IPS-18c (cell line): ENCODE measurements around the gene PLXNB2.

Experiments used
- H3K4me3 ChIP-seq: 2 replicates; pipeline ENCODE4 v1.7.0; 2013; ENCODE audit warnings: low read depth, mild to moderate bottlenecking, low read length, moderate library complexity; ENCODE audit not compliant: insufficient read depth
- H3K9me3 ChIP-seq: one replicate; pipeline ENCODE4 v1.6.1; 2013; ENCODE audit warnings: mild to moderate bottlenecking, low read length, moderate library complexity; ENCODE audit not compliant: control insufficient read depth, insufficient read depth

Gene PLXNB2

GRCh38 chr22:50264104-50264745 is 43.2 kb downstream of the PLXNB2 start:
- no peak overlapping the region for H3K4me3 ChIP-seq
- no peaks in the 10 kb centered on the region for H3K9me3 ChIP-seq

DNA sequence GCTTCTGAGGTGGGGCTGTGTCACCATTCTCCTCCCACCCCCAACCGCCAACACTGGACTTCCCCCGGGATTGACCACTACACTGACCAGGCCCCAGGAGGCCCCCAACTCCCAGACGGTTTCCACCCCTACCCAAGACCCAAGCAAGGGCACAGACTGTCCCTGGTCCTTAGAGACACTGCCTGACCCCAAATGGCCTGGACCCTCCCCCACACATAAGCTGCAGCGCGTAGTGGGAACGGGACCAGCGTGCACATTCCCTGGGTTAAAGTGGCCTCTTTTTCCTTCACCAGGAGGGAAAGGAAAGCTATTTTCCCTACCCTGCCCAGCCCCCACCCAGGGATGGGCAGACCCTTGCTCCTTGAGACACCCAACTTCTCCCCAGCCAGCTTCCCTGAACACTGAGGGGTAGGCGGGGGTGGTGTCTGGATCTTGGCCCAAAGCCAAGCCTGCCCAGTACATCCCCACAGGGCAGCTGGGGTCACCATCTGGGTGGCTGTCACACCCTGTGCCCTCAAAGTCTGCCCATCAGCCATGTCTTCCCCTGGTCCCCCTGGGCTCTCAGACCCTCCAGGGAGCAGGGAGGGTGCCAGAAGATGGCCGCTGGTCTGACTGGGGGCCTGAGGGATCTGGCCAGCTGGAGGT is 44.4 kb downstream of the PLXNB2 start:
- no peaks in the 10 kb centered on the region for H3K9me3 ChIP-seq
- no peak overlapping the region for H3K4me3 ChIP-seq

- Histone ChIP-seq H3K4me3 (no peak overlapping the region), H3K9me3 (no peaks in the 10 kb centered on the region)
These were observed 45.0 kb downstream of the PLXNB2 start for GRCh38 chr22:50262460-50262911.

- Histone ChIP-seq H3K4me3 (peak within 1 kb of the TSS; percentile 55), H3K9me3 (no peaks in the 10 kb centered on the region)
These were observed 45.6 kb downstream of the PLXNB2 start, which contains the start of gene MAPK12 for GRCh38 chr22:50261615-50262459. Gene MAPK12 (minus strand): TSS chr22:50261683. CDS start chr22:50261509, 174 bp downstream.

DNA sequence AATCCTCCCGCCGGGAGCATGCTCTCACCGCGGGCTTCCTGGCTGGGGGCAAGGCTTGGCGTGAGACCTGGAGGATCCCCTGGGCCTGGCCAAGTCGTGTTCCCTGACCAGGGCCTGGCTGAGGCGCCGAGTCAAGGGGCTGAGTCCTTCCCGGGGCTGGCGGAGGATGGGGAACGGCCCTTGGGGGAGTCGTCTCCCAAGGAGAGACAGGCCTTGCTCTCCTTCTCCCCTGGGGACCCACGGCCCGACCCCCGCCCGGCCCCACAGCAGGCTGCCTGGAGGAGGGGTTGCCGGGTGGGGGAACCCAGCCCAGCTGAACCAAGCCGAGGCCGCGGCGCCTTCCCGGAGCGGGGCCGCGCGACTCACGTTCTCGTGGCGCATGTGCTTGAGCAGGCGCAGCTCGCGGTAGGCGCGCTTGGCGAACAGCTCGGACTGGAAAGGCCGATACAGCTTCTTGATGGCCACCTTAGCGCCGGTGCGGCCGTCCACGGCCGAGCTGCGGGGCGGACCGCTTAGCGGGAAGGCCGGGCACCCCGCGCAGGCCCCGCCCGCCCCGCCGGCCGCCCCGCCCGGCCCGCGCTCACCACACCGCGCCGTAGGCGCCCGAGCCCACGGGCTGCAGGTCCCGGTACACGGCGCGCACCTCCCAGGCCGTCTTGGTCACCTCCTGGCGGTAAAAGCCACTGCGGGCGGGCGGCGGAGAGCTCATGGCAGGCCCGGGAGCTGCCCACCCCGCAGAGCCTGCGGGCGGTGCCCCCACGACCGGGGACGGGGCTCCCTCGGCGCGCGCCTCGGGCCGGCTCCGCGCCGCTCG is 46.4 kb downstream of the PLXNB2 start:
- H3K9me3 ChIP-seq: no peaks in the 10 kb centered on the region
- peak overlapping the region; percentile 55 for H3K4me3 ChIP-seq

DNA sequence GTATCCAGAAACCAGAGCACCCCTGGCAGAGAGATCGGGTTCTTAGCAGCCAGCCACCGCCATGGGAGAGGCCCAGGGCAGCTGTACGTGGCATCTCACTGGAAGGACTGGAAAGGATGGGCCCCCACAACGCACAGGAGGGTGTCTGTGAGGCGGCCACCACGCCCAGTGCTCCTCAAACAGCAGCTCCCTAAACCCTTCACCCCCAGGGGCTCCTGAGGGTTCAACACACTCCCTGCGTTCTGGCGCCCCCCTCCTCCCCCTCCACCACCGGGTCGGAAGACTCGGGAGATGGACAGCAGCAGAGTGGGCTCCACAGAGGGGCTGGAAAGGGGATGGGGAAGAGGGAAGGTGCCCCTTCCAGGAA is 47.0 kb downstream of the PLXNB2 start:
- Histone ChIP-seq H3K4me3 (peak overlapping the region; percentile 55), H3K9me3 (no peaks in the 10 kb centered on the region)

DNA sequence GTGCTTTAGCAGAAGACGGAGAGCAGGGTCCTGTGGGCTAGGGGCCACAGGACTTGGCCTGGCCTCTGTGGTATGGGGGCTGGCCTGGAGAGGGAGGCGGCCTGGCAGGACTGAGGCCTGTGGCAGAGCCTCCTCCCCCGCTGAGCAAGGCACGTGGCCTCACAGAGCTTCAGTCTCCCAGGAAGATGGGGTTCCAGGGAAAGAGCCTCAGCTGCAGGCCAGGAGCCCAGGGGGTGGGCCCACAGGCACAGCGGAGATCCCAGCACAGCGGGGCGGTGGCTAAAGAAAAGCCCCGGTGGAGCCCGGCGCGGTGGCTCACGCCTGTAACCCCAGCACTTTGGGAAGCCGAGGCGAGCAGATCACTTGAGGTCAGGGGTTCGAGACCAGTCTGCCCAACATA is 48.1 kb downstream of the PLXNB2 start:
- Histone ChIP-seq H3K4me3 (no peak overlapping the region), H3K9me3 (no peaks in the 10 kb centered on the region)

DNA sequence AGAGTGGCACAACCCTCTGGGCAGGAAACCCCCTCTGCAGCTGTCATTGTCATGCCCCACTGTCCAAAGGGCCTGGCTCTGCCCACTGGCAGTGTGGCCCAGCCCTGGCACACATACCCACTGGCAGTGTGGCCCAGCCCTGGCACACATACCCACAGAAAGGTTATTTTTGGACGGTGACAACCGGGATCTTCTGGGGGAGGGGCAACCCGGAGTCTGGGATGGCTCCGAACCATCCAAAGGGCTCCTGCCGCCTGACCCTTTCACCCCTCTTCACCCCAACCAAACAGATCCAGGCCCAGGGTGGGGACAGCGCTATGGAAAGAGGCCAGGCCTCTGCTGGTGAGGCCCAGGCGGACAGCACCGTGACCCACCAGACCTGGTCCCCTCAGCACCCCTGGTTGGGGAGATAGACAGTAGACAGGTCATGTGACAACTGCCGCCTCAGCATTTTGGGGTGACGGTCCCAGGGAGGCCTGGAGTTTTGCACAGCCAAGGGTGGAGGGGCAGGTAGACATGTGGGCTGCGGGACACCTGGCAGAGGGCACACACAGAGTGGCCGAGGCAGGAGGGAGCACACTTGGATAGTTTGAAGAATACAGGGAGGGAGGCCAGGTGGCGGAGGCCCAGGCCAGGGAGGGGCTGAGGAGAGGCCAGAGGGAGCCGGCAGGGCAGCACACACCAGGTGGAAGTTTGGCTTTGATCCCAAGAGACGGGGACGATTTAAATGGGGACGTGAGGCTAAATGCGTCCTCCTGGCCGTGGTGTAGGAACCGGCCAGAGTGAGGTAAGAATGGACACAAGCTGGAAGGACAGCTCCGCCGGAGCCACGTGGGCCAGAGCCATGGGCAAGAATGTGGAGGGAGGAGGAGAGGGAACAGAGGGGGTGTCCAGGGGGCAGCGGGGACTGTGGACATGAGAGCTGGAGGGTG is 48.8 kb downstream of the PLXNB2 start:
- H3K9me3 ChIP-seq: no peaks in the 10 kb centered on the region
- H3K4me3 ChIP-seq: no peak overlapping the region

DNA sequence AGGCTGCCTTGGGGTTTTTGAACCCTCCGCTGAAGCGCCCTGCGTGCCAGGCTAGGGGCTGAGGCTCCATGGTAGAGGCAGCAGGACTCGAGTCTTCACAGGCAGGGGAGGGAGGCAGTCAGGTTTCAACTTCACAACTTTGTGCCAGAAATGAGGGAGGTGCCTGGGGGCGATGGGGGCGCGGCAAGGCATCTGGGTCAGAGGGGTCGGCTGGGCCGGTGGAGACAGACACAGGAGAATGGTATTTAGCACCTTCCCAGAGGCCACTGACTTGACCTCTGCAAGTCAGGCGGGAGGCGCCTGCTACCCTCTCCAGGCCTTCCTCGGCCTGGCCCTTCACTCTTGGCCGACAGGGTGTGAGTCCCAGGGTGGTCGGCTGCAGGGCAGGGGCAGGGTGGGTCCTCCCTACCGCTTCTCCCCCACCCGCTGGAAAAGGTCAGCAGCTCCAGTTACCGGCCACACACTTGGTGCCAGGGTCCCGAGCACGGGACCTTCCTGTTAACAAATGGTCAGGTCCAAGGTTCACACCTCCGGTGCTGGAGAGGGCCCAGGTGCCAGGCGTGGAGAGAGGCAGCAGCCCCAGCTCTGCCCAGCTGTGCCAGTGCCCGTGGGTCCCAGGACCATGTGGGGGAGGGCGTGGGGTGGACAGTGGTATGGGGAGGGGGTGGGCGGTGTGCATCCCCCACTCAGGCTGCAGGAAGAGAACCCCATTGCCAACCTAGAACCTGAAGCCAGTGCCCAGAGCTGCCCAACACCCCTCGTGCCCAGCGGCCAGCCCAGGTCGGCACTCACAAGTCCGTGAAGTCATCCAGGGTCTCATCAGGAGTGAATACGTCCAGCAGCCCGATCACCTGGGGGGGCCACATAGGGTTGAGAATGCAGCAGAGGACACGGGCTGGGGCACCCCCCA is 49.7 kb downstream of the PLXNB2 start:
- Histone ChIP-seq H3K9me3 (no peaks in the 10 kb centered on the region), H3K4me3 (no peak overlapping the region)

DNA sequence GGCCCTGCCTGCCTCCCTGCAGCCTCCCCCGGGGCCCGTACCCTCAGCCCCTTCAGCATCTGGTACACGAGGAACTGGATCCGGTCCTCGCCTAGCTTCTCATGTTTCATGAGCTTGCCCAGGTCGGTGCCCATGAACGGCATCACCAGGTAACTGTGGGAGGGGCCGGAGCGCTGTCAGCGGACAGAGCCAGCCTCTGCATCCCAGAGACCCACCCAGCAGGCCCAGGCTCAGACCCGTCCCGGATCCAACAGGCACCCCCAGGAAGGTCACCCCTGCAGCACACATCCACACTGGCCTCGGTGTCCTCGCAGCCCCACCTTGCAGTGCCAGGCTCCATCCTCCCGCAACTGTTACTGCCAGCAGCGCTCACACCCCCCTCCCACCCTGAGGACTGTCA is 50.4 kb downstream of the PLXNB2 start:
- Histone ChIP-seq H3K4me3 (no peak overlapping the region), H3K9me3 (no peaks in the 10 kb centered on the region)

DNA sequence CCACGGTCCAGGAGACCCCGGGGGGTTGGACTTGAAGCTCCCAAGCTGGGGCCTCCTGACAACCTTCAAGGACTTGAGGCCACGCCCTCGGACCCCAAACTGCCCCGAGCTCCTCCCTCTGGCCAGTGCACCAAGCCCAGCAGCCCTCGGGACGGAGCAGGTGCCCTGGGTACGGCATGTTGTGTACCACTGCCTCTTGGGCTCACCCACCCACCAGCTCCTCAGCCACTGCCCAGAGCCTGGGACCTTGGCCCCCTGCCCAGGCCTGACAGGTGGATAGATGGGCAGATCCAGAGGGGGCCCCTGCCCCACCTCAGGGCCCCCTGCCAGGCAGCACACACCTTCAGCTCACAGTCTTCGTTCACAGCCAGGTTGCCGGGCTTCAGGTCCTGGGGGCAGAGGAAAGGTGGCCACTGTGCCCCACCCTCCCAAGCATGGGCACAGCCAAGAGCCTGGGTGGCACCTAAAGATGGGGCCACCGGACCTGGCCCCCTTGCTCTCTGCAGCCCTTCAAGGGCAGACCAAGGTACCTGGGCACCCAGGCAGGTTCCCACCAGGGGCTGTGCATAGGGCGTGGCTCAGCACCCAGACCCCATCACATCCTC is 51.1 kb downstream of the PLXNB2 start:
- H3K4me3 ChIP-seq: no peak overlapping the region
- H3K9me3 ChIP-seq: no peaks in the 10 kb centered on the region

GRCh38 chr22:50255607-50256006 is 51.8 kb downstream of the PLXNB2 start:
- Histone ChIP-seq H3K4me3 (no peak overlapping the region), H3K9me3 (no peaks in the 10 kb centered on the region)

- no peak overlapping the region for H3K4me3 ChIP-seq
- no peaks in the 10 kb centered on the region for H3K9me3 ChIP-seq
These were observed 52.3 kb downstream of the PLXNB2 start for GRCh38 chr22:50255099-50255498.

- Histone ChIP-seq H3K4me3 (no peak overlapping the region), H3K9me3 (no peaks in the 10 kb centered on the region)
These were observed 53.5 kb downstream of the PLXNB2 start for GRCh38 chr22:50253941-50254340.
